AG08395 (cell line): Measurements from ENCODE around the gene TTPAL.

Experiments
- DNase-seq: peaks from one replicate; pipeline ENCODE4 v3.0.0; 2012; ENCODE audit warnings: mixed read lengths, low spot score

Gene TTPAL, protein sequence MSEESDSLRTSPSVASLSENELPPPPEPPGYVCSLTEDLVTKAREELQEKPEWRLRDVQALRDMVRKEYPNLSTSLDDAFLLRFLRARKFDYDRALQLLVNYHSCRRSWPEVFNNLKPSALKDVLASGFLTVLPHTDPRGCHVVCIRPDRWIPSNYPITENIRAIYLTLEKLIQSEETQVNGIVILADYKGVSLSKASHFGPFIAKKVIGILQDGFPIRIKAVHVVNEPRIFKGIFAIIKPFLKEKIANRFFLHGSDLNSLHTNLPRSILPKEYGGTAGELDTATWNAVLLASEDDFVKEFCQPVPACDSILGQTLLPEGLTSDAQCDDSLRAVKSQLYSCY

DNA sequence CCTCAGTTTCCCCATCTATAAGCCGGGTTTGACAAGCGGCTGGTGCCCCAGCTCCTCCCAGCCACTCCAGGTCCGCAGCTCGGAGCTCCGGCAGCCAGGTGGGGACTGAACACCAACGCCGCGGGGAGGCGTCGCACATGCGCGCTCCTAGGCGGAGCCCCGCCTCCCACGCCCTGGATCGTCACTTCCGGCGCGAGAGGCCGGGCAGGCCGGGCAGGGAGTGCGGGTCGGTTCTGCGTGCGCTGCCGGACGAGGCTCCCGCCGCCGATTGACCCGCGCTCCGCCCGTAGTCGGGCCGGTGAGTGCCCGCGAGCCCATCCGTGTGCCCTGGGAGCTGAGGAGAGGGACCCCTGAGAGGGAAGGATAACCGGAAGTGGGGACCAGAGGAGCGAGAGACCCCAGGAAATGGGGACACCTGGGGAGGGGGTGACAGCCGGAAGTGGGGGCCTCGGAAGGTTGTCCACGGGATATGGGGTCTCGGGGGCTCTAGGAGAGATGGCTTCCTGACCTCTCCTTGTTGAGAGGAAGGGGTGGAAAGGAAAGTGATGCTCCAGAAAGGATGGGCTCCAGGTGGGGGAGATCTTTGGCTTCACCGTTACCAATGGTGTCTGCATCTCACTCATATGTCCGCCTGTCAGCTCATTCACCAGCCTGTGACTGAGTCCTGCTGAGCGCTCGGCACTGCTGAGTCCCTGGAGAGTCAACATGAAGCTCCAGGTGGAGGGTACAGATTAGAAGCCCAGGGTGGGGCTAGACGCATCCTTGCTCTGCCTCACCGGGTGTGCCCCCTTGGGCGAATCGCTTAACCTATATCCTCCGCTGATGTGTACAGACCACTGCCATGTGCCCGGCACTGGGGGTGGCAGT lies at the start of gene TTPAL:
Gene TTPAL, plus strand, starts transcription at position 181 of the 867 bp plus-strand sequence. CDS start 4,126 bp downstream, outside the sequence.
- peak; percentile 97 for DNase-seq

DNA sequence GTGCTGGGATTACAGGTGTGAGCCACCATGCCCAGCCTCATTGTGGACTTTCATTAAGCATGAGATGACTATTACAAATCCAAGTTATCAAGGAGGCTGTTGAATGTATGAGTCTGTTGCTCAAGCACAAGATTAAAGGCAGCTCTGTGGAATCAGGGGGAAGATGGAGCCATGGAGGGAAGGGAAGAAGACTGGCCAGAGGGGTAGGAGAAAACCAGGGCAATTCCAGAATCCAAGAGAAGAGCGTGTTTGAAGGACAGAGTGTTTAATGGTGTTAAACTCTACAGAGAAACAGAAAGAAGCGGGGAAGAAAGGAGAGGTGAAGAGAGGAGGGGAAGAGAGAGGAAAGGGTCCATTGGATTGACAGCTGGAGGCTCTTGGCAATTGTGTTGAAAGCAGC lies 49.8 kb upstream of the TTPAL start:
- no peak for DNase-seq

DNA sequence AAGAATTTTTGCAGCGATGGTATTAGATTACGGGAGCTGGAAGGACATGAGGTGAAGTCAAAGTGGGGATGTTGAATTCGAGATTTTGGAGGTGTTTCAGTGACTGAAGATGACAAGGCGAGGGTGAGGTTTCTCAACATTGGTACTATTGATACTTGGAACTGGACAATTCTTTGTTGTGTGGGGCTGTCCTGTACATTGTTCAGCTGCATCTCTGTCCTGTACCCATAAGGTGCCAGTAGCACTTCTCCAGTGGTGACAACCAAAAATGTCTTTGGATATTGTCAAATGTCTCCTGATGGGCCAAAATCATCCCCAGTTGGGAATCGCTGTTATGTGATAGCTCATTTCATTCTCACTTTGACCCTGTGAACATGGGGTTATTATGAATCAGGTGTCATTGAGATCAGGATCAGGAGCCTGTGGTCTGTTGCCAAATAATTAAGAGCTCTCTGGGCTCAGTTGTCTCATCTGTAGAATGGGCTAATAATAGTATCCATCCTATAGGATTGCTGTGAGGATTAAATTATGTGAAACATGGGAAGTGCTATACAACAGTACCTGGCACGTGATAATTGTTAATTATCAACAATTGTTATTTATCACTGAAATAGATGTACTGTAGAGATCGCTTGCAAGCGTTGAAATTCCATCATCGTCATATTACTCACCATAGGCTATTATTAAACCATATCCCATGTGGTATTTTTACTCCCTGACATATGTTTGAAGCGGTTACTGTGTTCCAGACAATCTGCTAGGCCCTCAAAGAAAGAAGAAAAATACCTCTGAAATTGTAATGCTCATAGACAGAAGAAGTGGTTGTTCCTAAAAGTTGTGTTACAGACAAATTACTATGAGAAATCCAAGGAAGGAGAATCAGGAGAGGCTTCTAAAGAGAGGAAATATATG lies 48.5 kb upstream of the TTPAL start:
- no peak for DNase-seq

DNA sequence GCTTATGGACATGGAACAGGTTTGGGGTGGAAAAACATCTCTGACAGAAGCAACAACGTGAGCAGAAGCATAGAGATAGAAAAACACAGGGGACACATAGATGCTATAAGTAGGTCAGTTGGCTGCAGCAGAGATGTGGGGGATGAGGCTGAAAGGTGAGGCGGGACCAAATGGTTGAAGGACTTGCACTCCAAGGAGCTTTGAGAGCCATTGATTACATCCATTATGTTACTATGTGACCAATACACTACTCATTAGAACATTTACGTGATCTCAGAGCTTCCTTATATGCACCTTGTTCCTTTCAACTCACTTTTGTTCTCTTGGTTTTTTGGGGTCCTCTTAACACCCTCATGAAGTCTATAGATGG lies 47.9 kb upstream of the TTPAL start:
- DNase-seq, result no peak

DNA sequence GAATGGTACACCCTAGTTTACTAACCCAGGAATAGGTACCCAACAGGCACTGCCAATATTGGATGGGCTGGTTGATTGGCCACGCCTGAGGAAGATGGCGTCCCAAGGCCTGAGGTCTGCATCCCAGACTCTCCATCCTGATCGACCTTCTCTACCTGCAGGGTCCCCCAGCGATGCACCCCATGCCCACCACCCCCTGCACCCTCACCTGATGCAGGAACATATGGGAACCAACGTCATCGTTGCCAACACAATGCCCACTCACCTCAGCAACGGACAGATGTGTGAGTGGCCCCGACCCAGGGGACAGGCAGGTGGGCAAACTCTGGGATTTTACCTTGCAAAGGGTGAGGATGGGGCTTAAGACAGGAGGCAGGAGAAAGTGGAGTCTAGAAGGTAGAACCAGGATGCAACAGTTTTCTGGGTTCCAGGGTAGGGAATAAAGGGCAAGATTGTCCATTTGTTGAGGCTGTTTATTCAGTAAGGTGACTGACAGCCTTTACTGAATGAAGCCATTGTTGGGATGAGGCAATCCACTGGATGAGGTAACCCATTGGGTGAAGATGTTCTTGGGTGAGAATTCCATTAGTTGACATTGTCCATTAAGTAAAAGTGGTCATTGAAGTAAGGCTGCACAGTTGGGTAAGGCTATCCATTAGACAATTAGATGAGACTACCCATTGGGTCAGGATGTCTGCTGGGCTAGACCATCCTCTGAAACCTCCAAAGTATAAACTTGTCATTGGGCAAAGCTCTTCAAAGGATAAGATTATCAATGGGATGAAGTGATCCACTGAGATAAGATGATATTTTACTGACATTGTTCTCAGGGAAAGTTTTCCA lies 47.3 kb upstream of the TTPAL start:
- DNase-seq, result no peak

DNA sequence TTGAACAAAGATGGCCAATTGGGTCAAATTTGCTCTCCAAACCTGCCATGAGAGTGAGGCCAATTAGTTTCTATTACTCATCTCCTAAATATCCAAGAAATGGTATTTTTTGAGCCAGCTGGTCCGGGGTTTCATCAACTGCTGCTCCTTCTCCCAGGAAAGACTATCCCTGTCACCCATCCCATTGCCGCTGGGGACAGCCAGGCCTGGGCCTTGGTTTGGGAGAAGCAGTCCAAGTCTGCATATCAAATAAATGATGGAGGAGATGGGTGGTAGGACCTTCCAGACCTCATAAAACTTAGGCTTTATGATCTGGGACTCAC lies 46.7 kb upstream of the TTPAL start:
- DNase-seq, result no peak

DNA sequence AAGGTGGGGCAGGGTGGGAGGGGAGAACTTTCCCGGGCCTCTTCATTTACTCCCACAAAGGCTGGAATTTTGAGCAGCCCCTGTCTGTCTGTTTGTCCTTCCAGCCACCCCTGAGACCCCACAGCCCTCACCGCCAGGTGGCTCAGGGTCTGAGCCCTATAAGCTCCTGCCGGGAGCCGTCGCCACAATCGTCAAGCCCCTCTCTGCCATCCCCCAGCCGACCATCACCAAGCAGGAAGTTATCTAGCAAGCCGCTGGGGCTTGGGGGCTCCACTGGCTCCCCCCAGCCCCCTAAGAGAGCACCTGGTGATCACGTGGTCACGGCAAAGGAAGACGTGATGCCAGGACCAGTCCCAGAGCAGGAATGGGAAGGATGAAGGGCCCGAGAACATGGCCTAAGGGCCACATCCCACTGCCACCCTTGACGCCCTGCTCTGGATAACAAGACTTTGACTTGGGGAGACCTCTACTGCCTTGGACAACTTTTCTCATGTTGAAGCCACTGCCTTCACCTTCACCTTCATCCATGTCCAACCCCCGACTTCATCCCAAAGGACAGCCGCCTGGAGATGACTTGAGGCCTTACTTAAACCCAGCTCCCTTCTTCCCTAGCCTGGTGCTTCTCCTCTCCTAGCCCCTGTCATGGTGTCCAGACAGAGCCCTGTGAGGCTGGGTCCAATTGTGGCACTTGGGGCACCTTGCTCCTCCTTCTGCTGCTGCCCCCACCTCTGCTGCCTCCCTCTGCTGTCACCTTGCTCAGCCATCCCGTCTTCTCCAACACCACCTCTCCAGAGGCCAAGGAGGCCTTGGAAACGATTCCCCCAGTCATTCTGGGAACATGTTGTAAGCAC lies 46.0 kb upstream of the TTPAL start:
- DNase-seq, result no peak

DNA sequence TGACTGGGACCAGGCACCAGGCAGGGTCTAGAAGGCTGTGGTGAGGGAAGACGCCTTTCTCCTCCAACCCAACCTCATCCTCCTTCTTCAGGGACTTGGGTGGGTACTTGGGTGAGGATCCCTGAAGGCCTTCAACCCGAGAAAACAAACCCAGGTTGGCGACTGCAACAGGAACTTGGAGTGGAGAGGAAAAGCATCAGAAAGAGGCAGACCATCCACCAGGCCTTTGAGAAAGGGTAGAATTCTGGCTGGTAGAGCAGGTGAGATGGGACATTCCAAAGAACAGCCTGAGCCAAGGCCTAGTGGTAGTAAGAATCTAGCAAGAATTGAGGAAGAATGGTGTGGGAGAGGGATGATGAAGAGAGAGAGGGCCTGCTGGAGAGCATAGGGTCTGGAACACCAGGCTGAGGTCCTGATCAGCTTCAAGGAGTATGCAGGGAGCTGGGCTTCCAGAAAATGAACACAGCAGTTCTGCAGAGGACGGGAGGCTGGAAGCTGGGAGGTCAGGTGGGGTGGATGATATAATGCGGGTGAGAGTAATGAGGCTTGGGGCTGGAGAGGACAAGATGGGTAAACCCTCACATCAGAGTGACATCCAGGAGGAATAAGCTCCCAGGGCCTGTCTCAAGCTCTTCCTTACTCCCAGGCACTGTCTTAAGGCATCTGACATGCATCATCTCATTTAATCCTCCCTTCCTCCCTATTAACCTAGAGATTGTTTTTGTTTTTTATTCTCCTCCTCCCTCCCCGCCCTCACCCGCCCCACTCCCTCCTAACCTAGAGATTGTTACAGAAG lies 45.2 kb upstream of the TTPAL start:
- DNase-seq, result no peak

DNA sequence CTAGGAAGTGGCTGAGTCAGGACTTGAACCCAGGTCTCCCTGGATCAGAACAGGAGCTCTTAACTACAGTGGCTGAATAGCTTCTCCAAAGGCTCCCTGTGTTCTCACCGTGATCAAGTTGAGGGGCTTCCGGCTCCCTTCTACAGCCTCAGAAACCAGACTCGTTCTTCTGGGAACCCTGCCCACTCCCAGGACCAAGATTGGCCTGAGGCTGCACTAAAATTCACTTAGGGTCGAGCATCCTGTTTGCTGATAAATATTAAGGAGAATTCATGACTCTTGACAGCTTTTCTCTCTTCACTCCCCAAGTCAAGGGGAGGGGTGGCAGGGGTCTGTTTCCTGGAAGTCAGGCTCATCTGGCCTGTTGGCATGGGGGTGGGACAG lies 44.6 kb upstream of the TTPAL start:
- no peak for DNase-seq

DNA sequence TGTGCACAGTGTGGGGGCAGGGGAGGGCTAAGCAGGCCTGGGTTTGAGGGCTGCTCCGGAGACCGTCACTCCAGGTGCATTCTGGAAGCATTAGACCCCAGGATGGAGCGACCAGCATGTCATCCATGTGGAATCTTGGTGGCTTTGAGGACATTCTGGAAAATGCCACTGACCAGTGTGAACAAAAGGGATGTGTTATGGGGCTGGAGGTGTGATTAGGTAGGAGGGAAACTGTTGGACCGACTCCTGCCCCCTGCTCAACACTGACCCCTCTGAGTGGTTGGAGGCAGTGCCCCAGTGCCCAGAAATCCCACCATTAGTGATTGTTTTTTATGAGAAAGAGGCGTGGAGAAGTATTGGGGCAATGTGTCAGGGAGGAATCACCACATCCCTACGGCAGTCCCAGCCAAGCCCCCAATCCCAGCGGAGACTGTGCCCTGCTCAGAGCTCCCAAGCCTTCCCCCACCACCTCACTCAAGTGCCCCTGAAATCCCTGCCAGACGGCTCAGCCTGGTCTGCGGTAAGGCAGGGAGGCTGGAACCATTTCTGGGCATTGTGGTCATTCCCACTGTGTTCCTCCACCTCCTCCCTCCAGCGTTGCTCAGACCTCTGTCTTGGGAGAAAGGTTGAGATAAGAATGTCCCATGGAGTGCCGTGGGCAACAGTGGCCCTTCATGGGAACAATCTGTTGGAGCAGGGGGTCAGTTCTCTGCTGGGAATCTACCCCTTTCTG lies 44.0 kb upstream of the TTPAL start:
- no peak for DNase-seq

DNA sequence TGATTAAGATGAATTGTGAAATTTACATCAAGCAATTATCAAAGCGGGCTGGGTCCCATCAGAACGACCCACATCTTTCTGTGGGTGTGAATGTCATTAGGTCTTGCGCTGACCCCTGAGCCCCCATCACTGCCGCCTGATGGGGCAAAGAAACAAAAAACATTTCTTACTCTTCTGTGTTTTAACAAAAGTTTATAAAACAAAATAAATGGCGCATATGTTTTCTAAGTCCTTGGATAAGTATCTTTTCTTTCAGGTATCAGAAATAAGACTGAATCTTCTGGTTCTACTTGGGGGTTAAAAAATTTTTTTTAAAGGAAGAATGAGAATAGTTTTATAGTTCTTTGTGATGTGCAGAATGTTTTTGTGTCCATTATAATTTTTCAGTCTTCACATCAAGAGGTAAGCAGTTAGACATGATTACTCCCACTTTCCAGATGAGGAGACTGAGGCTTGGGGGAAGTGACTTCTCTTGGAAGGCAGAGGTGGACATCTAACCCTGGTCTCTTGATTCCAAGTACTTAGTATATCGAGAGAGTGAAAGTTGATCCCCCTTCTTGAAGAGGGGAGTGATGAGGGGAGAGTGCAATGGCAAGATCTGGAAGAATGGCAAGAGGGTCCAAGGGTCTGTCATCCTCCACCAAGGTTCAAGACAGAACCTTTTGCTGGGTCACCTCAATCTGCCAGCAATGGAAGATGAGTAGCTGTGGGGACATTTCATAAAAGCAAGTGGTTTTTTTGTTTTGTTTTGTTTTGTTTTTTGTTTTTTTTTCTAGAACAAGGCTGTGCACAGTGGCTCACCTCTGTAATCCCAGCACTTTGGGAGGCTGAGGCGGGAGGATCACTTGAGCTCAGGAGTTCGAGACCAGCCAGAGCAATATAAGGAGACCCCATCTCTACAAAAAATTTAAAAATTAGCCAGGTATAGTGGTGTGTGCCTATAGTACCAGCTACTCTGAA lies 42.8 kb upstream of the TTPAL start:
- DNase-seq, result no peak

DNA sequence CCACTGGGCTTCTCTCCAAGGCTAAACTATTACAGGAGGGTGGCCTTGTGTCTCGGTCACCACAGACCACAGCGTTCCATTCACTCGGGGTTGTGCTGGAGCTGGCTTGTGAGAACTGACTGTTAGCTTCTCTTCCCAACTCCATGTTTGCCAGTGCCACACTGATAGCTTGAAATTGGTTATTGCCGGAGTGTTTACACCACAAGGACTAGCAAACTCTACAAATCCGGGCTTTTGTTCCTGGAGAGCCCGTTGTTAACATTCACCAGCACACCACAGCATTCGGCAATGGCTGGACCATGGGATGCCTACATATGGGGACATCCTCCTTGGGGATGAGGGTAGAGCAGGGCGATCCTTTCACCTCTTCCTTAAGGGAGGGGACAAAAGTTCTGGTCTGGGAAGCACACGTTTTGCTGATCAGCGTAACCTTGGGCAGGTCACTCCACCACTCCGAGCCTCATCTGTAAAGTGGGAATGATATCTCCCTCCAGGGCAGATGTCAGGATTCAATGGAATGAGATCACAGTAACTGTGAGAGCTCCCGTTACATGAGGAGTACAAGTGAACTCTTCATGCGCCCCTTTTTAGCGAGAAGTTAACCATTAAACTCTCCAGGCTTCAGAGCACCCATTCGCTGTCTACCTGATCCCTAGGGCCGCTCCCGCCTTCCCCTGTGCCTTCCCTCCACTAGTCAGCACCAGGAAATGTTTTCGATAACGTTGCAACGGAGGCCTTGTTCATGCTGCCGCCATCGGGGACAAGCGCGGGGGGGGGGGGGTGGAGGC lies 41.7 kb upstream of the TTPAL start:
- no peak for DNase-seq

DNA sequence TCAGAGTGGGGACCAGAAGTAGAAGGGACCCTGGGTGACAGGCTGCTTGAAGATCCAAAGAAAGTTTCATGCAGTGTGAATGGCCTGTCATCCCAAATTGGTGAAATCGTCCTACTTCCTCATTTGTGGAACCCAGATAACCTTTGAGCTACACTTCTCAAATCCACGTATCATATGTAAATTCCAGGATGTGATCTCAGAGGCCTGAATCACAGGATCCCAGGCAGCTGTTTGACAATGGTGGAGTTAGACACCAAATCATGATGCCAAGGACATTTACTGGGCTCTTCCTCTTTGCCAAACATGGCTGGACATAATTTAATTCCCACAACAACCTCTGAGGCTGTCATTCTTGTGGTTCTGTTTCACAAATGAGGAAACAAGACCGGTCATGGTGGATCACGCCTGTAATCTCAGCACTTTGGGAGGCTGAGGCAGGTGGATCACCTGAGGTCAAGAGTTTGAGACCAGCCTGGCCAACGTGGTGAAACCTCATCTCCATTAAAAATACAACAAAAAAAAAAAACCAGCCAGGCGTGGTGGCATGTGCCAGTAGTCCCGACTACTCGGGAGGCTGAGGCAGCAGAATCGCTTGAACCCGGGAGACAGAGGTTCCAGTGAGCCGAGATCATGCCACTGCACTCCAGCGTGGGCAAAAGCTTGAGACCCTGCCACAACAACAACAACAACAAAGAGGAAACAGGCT lies 39.9 kb upstream of the TTPAL start:
- no peak for DNase-seq

DNA sequence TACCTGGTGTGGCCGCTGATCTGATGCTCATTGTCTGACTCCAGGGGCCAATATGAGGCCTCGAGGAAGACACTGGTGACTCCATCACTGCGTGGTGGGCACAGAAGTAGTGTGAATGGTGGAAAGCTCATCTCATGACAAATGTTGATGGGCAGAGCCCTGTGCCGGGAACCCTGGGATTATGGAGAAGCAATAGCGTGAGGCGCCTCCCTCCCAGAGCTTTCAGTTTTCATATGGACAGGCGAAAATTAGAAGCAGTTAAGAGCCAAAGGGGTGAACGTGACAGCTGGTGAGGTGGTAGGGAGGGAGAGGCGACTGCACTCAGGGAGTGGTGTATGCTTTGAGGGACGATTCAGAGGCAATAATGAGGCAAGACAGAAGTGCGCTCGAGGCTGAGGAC lies 39.3 kb upstream of the TTPAL start:
- no peak for DNase-seq

DNA sequence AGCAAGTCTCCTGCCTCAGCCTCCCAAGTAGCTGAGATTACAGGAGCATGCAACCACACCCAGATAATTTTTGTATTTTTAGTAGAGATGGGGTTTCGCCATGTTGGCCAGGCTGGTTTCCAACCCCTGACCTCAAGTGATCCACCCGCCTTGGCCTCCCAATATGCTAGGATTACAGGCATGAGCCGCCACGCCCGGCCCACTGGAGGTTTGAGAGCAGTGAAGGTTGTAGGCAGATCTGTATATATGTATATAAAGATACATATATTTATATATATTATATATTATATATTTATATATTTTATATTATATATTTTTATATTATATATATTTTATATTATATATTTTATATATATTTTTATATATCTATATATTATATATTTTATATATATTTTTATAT lies 38.2 kb upstream of the TTPAL start:
- no peak for DNase-seq

DNA sequence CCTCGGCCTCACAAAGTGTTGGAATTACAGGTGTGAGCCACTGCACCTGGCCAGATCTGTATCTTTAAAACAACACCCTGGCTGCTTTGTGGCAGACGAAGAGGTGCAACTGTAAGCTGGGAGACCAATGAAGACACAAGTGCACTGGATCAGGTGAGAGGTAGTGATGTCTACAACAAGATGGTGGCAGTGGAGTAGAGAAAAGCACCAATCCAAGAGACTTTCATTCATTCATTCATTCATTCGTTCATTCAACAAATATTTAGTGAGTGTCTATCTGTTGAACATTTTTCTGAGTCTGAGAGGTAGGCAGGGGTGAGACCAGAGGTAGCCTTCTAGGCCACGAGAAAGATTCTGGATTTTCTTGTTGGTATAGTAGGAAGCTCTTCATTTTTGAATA lies 36.9 kb upstream of the TTPAL start:
- no peak for DNase-seq

DNA sequence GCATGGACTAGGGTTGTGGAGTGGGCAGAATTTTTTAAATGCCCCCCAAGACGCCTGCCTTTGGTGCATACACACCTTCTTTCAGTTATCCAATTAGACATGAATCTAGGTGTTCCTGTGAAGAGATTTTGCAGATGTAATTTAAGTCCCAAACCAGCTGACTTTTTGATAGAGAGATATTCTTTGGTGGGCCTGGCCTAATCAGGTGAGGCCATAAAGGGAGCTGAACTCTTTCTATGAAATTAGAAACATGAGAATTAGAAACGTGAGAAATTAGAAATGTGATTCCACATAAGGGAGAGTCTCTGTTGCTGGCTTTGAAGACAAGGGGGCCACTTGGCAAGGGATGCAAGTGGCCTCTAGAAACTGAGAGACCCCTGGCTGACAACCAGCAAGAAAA lies 36.4 kb upstream of the TTPAL start:
- no peak for DNase-seq
